ENCODE data around the gene GPAT2.

DNA sequence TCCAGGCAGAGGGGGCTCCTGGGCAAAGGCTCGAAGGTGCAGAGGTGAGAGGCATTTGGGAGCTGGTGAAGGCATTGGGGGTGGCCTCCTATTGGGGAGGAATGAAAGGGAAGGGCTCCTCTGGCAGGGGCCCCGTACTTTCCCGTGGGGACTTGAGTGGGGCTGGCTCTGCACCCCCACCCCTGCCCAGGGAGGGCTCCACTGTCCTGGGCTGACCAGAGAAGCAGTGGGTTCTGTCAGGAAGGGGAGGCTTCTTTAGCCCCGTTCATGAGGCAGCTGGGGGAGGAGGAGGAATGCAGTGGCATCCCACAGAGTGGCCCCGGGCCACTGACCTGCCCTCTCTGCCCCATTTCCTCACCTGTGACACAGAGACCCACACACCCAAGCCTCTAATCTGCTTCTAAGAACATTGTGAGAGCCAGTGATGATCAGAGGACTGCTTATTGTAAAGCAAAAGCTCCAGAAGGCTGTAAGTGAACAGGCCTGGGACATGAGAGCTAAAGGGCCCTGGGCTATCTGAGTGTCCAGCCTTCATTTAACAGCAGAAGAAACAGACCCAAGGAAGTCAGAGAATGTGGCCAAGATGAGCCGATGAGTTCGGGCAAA lies 38.6 kb upstream of the GPAT2 start:
- TF ChIP-seq CTCF (IDR thresholded peaks at IDR 0.05) (no peak), POLR2A (IDR thresholded peaks at IDR 0.05) (no peak)

Measured in lower leg skin (tissue), 3 donors.